ENCODE data around the gene NTRK2.

The NTRK2 gene

GRCh38 chr9:84978661-84979060 lies 309.1 kb downstream of the NTRK2 start:
- DNase-seq (ENCODE audit: low read depth) = no peak

GRCh38 chr9:84983749-84984148 lies 314.2 kb downstream of the NTRK2 start:
- no peak for DNase-seq (ENCODE audit: low read depth)

GRCh38 chr9:84988621-84989020 lies 319.1 kb downstream of the NTRK2 start:
- no peak for DNase-seq (ENCODE audit: low read depth)

GRCh38 chr9:84990416-84990815 lies 320.9 kb downstream of the NTRK2 start:
- DNase-seq (ENCODE audit: low read depth) = peak; percentile 4

GRCh38 chr9:84990850-84991513 lies 321.5 kb downstream of the NTRK2 start:
- DNase-seq (ENCODE audit: low read depth) = no peak

GRCh38 chr9:84991514-84991870 lies 322.0 kb downstream of the NTRK2 start:
- no peak for DNase-seq (ENCODE audit: low read depth)

GRCh38 chr9:84992381-84992780 lies 322.9 kb downstream of the NTRK2 start:
- DNase-seq (ENCODE audit: low read depth) = no peak

GRCh38 chr9:84993105-84993504 lies 323.6 kb downstream of the NTRK2 start:
- no peak for DNase-seq (ENCODE audit: low read depth)

- peak; percentile 5 for DNase-seq (ENCODE audit: low read depth)
Observed at GRCh38 chr9:84996029-84996428, 326.5 kb downstream of the NTRK2 start.

GRCh38 chr9:84996716-84997115 lies 327.2 kb downstream of the NTRK2 start:
- no peak for DNase-seq (ENCODE audit: low read depth)

GRCh38 chr9:84997472-84997871 lies 327.9 kb downstream of the NTRK2 start:
- no peak for DNase-seq (ENCODE audit: low read depth)

- no peak for DNase-seq (ENCODE audit: low read depth)
Observed at GRCh38 chr9:84998639-84999038, 329.1 kb downstream of the NTRK2 start.

GRCh38 chr9:84999788-85000187 lies 330.3 kb downstream of the NTRK2 start:
- no peak for DNase-seq (ENCODE audit: low read depth)

GRCh38 chr9:85001925-85002324 lies 332.4 kb downstream of the NTRK2 start:
- DNase-seq (ENCODE audit: low read depth) = no peak

- no peak for DNase-seq (ENCODE audit: low read depth)
Observed at GRCh38 chr9:85004818-85005413, 335.4 kb downstream of the NTRK2 start.

GRCh38 chr9:85007748-85008147 lies 338.2 kb downstream of the NTRK2 start:
- DNase-seq (ENCODE audit: low read depth) = no peak

- no peak for DNase-seq (ENCODE audit: low read depth)
Observed at GRCh38 chr9:85008215-85008614, 338.7 kb downstream of the NTRK2 start.

GRCh38 chr9:85009251-85009650 lies 339.7 kb downstream of the NTRK2 start:
- DNase-seq (ENCODE audit: low read depth) = no peak

- DNase-seq (ENCODE audit: low read depth) = no peak
Observed at GRCh38 chr9:85013703-85014102, 344.2 kb downstream of the NTRK2 start.

- no peak for DNase-seq (ENCODE audit: low read depth)
Observed at GRCh38 chr9:85014292-85014691, 344.8 kb downstream of the NTRK2 start.

GRCh38 chr9:85016384-85017006 lies 347.0 kb downstream of the NTRK2 start:
- no peak for DNase-seq (ENCODE audit: low read depth)

- no peak for DNase-seq (ENCODE audit: low read depth)
Observed at GRCh38 chr9:85020791-85021190, 351.3 kb downstream of the NTRK2 start.

GRCh38 chr9:85021686-85022085 lies 352.2 kb downstream of the NTRK2 start:
- DNase-seq (ENCODE audit: low read depth) = no peak

GRCh38 chr9:85024374-85024773 lies 354.8 kb downstream of the NTRK2 start:
- DNase-seq (ENCODE audit: low read depth) = no peak
